ENCODE results near the gene PHKG2.

The PHKG2 gene

DNA sequence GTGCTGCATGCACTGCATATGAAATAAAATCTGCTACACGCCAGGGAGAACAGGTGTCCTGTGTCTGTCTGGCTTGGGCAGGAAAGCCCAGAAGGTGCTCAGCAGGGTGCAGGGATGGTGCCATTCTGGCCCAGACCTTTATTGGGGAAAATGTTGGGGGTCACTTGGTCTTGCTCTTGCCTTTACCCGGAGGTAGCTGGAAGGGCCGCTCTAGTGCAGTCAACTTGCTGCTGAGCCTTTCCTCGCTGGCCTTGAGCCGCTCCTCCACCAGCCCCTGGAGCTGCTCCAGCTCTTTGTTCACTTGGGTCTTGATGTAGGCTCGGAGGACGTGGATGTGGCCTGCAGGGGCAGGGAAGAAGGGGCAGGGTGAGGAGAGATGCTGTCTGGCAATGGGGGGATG is 9.1 kb downstream of the PHKG2 start:
- no peak for DNase-seq (ENCODE audit: low read depth in 2 of 2)

DNA sequence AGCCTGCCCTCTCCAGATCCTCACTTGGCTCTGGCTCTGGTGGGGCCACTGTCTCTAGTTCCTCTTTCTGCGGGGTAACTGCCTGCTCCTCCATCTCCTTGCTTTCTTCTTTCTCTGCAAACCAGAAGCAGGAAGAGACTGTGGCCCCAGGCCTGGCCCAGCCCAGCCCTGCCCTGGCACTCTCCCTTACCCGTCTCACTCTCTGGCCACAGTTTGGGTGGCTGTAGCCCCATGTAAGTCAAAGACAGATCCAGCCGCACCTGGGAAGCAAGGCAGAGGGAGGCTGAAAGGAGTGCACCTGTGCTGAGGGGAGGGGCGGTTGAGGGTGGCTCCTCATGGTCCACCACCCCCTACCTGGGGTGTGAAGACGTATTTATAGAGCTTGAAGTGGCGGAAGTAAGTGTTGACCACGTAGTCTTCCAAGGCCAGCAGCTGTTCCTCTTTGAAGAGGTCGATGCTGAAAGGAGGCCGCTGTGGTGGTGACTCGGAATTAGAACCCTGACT is 10.8 kb downstream of the PHKG2 start:
- DNase-seq (ENCODE audit: low read depth in 2 of 2) = no peak

DNA sequence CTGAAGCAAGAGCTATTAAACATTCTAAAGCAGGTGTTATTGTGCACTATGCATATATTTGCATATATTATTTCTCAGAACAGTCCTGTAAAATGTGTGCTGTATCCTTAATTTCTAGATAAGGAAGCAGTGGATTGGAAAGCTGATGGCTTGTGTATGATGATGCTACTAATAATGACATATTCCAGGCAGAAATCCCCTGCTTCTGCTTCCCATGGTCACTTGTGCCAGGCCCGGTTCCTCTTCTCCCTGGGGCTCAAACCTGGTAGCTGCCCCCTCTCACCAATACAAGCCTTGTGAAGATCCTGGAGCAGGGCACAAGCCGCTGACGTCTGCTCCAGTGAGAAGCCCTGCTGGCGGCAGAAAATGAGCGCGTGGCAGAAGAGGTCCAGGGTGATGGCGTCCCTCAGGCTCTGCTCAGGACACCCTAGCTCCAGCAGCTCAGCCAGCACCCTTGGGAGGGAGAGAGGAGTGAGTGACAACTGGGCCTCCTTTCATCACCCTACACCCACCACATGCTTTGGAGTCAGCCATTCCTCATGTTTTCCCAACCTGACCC is 11.9 kb downstream of the PHKG2 start:
- DNase-seq (ENCODE audit: low read depth in 2 of 2) = no peak

DNA sequence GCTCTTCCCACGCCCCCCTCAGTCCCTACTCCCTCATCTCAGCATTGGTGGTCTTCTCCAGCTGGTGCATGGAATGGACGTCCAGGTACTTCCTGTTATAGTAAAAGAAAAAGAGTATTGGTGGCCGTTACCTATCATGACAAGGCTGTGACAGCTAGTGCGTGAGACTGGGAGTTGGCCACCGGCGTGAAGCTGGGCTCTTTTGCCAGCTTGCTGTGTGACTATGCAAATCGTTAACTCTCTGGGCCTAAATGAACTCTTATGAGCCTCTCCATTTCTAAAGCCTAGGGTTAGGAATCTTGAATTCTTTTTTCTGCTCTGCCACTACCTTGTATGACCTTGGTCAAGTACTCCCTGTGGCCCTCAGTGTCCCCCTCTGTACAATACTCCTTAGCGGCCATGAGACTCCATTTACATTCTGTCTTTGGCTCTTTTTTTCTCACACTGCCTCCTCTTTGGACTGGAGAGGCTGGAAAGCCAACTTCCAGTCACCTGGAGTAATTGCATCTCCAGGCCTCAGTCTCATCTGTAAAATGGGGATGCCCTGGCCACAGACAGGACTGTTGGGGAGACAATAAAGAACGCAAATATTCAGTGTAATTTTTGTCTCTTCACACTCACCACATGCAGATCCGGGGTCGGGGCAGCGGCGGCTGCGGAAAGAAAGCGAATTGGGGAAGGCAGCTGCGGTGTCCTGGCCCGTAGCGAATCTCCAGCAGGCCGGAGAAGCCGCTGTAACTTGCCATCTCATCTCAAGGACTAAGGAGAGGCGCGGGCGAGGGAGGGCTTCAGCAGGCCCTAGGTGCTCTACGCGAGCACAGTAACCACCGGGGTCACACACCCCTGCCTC is 12.6 kb downstream of the PHKG2 start:
- no peak for DNase-seq (ENCODE audit: low read depth in 2 of 2)

DNA sequence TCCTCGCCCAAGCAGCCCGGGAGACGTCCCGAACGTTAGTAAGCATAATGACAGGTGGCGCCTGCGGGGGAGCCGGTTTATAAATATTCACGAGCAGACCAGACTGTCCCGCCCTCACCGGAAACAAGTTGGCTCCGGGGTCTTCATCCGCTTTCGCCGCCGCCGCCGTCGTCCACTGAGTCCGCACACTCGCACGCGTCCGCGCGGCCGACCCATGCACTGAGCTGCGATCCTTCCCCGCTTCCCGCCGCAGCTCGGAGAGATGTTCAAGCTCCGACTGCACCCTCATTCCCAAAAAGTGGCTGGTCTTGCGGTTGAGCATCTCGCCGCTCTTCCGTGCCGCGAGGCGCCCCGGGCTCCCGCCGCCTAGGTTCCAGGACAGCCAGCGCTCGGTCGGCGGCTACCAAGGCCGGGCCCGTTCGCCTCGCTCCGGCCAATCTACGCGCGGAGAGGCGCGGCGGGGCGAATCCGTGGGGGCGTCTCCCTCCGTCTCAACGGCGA is 13.3 kb downstream of the PHKG2 start:
- DNase-seq (ENCODE audit: low read depth in 2 of 2) = peak; percentile 30 to 35

GRCh38 chr16:30761928-30762902 is 14.0 kb downstream of the PHKG2 start, which contains the start of the genes CFAP119 and RNF40:
CFAP119 (minus strand) TSS chr16:30762062; CDS start chr16:30761748, 314 bp downstream.
RNF40 (plus strand) TSS chr16:30762322; CDS start chr16:30762546, 224 bp downstream.
- DNase-seq (ENCODE audit: low read depth in 2 of 2) = peak; percentile 89 to 92

DNA sequence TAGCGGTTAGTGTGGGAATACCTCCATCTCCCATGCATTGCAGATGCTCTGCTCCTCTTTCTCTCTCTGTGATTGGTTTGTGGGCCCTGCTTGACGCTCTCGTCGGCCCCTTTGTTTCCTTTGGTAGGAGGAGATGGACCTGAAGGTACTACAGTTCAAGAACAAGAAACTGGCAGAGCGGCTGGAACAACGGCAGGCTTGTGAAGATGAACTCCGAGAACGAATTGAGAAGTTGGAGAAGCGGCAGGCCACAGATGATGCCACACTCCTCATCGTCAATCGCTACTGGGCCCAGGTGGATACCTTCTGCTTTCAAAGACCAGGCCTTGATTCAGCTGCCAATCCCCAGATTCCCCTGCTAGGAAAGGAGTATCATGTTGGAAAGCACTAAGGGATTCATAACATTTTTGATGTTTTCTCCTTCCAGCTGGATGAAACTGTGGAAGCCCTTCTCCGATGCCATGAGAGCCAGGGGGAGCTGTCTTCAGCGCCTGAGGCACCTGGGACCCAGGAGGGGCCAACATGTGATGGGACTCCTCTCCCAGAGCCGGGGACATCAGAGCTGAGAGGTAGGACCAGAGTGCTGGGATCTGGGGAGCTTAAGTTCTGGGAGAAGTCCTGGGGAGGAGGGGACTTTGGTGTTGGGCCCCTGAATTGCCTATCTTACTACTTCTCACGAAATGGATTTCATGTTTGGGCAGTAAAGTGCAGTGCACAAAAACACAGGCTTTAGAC is 14.9 kb downstream of the PHKG2 start:
- no peak for DNase-seq (ENCODE audit: low read depth in 2 of 2)

DNA sequence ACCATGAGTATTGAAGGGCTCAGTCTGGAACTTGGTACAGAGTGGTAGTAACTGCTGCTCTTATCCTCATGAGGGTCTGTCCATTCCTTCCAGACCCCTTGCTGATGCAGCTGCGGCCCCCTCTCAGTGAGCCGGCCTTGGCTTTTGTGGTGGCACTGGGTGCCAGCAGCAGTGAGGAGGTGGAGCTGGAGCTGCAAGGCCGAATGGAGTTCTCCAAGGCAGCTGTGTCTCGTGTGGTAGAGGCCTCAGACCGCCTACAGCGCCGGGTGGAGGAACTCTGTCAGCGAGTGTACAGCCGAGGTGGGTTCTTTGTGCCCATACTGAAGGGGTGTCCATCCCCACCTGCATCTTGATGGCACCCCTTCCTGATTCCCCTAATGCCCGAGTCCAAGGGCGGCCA is 15.9 kb downstream of the PHKG2 start:
- no peak for DNase-seq (ENCODE audit: low read depth in 2 of 2)

DNA sequence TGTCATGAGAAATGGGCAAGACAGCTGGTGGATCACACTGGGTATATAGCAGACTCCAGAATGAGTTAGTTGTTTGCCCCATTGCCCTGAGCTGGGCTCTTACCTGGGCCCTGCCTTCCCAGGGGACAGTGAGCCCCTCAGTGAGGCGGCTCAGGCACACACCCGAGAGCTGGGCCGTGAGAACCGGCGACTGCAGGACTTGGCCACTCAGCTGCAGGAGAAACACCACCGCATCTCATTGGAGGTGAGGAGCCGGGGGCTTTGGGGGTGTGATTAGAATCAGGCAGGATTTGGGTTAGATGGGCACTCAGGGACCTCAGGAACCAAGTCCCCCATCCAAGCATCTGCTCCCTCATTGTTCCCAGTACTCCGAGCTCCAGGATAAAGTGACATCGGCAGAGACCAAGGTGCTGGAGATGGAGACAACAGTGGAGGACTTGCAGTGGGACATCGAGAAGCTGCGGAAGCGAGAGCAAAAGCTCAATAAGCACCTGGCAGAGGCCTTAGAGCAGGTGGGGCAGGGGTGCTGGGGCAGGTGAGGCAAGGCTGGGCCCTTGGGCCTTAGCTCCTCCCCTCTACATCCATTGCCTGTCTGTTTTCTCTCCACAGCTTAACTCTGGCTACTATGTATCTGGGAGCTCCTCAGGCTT is 16.7 kb downstream of the PHKG2 start:
- no peak for DNase-seq (ENCODE audit: low read depth in 2 of 2)

DNA sequence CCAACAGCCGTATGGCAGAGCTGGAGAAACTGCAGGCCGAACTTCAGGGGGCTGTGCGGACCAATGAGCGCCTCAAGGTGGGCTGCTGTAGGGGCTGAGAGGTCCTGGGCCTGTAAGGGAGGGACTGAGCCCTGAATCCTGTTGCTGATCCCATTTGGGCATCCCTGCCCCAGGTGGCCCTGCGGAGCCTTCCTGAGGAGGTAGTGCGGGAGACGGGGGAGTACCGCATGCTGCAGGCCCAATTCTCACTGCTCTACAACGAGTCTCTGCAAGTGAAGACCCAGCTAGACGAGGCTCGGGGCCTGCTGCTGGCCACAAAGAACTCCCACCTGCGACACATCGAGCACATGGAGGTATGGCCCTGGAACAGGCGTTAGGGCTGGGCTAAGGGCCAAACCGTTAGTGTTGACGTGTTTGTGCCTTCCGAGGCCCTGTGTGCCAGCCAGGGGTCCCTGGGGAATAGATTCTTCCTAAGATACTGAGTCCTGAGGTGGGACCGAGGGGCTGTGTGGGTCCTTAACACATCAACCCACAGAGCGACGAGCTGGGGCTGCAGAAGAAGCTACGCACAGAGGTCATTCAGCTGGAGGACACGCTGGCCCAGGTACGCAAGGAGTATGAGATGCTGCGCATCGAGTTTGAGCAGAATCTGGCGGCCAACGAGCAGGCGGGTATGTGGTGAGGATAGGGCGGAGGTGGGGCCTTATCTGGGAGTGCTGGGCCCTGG is 18.1 kb downstream of the PHKG2 start:
- no peak for DNase-seq (ENCODE audit: low read depth in 2 of 2)

GRCh38 chr16:30766933-30767284 is 18.7 kb downstream of the PHKG2 start:
- DNase-seq (ENCODE audit: low read depth in 2 of 2) = no peak

GRCh38 chr16:30767767-30768465 is 19.7 kb downstream of the PHKG2 start:
- DNase-seq (ENCODE audit: low read depth in 2 of 2) = no peak

- DNase-seq (ENCODE audit: low read depth in 2 of 2) = no peak
Observed at GRCh38 chr16:30768583-30769181, 20.5 kb downstream of the PHKG2 start.

DNA sequence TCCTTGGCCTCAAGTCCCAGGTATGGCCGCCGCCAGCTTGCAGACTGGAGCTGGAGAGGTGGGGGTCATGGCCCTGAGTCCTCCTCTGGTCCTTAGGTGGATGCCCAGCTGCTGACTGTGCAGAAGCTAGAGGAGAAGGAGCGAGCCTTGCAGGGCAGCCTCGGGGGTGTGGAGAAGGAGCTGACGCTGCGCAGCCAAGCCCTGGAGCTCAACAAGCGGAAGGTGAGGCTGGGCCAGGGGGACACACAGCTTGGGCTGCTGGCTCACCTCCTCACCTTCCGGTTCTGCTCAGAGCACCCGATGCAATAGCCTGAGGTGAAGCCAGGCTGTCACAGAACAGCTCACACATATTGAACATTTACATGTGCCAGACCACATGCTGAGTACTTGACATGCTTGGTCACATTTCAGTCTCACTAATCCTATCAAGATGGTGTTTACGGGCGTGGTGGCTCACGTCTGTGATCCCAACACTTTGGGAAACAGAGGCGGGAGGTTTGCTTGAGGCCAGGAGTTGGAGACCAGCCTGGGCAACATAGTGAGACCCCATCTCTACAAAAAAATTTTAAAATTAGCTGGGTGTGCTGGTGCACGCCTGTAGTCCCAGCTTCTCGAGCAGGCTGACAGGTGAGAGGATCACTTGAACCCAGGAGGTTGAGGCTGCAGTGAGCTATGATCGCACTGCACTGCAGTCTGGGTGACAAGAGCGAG is 21.3 kb downstream of the PHKG2 start:
- no peak for DNase-seq (ENCODE audit: low read depth in 2 of 2)

- no peak for DNase-seq (ENCODE audit: low read depth in 2 of 2)
Observed at GRCh38 chr16:30771726-30772125, 23.5 kb downstream of the PHKG2 start.

GRCh38 chr16:30773826-30774225 is 25.6 kb downstream of the PHKG2 start:
- DNase-seq (ENCODE audit: low read depth in 2 of 2) = no peak

DNA sequence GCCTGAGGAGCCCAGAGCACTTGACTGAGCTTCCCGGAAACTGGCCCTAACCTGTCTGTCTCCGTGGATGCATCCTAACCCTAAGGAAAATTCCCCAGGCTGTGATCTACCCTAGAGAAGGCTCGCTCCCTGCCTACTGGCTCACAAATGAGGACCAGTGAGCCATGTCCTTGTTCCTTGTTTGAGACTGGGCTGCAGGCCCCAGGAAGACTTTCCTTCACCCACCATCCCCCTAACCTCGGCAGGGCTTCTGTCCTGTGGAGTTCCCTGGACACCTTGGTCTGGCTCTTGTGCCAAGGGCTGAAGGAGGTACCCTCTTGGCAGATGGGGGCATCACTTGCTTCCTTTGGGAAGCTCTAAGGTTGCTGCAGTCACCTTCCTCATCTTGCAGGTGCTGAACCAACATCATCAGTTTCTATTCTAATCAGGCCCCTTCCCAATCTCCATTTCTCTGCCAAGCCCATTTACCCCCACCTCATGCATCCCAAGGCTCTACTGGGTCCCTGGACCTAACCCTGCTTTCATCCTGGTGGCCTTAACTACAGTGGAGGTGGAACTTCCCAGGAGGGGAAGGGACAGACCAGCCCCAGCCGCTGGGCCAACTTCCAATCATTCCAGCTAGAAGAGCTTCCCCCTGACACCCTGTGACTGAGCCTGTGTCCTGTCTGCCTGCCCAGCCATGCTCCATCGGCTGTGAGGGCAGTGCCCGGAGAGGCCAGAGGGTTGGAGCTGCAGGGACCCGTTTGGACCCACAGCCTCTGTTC is 26.3 kb downstream of the PHKG2 start:
- DNase-seq (ENCODE audit: low read depth in 2 of 2) = no peak

GRCh38 chr16:30775131-30775391 is 26.8 kb downstream of the PHKG2 start:
- no peak for DNase-seq (ENCODE audit: low read depth in 2 of 2)

Data from stimulated activated CD8-positive, alpha-beta memory T cell treated with anti-CD3 and anti-CD28 coated beads, Interleukin-2, amount 100 ng/mL, for 48 hours (primary cell).